GM12872 (cell line): ENCODE data around the gene JAG2.

Source experiments
- TF ChIP-seq, protein P1 (sequence below): IDR thresholded peaks from 3 replicates; pipeline ENCODE4 v1.5.1; 2011; ENCODE audit warnings: low read depth, mild to moderate bottlenecking, low read length, moderate library complexity; ENCODE audit not compliant: insufficient read depth

JAG2 gene

GRCh38 chr14:105160776-105161175 is 7.8 kb downstream of the JAG2 start:
- TF ChIP-seq, protein P1, sequence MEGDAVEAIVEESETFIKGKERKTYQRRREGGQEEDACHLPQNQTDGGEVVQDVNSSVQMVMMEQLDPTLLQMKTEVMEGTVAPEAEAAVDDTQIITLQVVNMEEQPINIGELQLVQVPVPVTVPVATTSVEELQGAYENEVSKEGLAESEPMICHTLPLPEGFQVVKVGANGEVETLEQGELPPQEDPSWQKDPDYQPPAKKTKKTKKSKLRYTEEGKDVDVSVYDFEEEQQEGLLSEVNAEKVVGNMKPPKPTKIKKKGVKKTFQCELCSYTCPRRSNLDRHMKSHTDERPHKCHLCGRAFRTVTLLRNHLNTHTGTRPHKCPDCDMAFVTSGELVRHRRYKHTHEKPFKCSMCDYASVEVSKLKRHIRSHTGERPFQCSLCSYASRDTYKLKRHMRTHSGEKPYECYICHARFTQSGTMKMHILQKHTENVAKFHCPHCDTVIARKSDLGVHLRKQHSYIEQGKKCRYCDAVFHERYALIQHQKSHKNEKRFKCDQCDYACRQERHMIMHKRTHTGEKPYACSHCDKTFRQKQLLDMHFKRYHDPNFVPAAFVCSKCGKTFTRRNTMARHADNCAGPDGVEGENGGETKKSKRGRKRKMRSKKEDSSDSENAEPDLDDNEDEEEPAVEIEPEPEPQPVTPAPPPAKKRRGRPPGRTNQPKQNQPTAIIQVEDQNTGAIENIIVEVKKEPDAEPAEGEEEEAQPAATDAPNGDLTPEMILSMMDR, result no peak

GRCh38 chr14:105159344-105159743 is 9.2 kb downstream of the JAG2 start:
- TF ChIP-seq, protein P1, result no peak

GRCh38 chr14:105158794-105159193 is 9.8 kb downstream of the JAG2 start:
- TF ChIP-seq, protein P1, result no peak

GRCh38 chr14:105157872-105158271 is 10.7 kb downstream of the JAG2 start:
- TF ChIP-seq, protein P1, result no peak

GRCh38 chr14:105156414-105157375 is 11.9 kb downstream of the JAG2 start:
- TF ChIP-seq, protein P1, result no peak

DNA sequence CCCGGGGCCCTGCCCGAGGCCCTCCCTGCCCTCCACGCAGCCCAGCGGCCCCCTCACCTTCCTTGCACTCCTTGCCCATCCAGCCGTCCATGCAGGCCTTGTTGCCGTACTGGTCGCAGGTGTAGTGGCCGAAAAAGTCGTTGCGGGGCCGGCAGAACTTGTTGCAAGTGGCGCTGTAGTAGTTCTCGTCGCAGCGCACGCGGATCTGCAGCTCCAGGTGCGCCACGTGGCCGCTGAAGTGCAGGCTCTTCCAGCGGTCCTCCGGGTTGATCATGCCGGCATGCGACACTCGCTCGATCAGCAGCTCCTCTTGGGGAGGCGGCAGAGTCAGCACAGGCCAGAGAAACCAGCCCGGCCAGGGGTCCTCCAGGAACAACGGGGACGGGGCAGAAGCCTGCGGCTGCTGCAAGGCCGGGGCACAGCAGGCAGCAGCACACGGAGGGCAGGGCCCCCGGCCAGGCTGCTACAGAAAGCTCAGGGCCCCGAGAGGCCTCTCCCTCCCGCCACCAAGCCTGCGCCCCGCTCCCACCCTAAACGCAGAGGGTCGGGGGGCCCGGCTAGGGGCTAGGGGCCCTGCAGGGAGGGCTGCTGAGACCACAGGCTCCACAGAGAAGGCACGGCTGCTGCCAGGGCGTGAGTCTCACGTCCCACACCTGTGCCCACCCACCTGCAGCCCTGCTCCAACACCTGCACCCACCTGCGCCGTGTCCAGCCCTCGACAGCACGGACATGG is 12.7 kb downstream of the JAG2 start:
- TF ChIP-seq, protein P1, result no peak

- TF ChIP-seq, protein P1, result no peak
Observed at GRCh38 chr14:105155071-105155651, 13.4 kb downstream of the JAG2 start.
